Activated CD8-positive, alpha-beta memory T cell treated with anti-CD3 and anti-CD28 coated beads, Interleukin-2, amount 10 ng/mL, durations not matched to agents 7 days and 5 days (primary cell): Measurements from ENCODE around the gene CLIC6. TPM values are rescaled to one million over a fixed set of nuclear protein-coding genes. Genes with fewer than 3 reads are reported as not detected.

ENCODE experiments used
- ATAC-seq: fragments of 150-1000 bp; cut with Tn5 transposase; one replicate; pipeline ENCODE4 v1.10.0; 2021; ENCODE audit warnings: moderate library complexity
- CTCF ChIA-PET: fragments of 350-600 bp; sonication (Branson Sonifier 250); formaldehyde crosslinking; loops from one replicate; lab custom pipeline; 2021; ENCODE audit warnings: antibody characterized with exemption; lab: Charles Lee
- DNase-seq: peaks from one replicate; pipeline ENCODE4 v3.0.0-alpha.2; 2020
- H3K27ac Mint-ChIP-seq: one replicate; pipeline ENCODE4 v1.8.0; 2021; ENCODE audit warnings: mild to moderate bottlenecking, mixed read lengths
- H3K27me3 Mint-ChIP-seq: one replicate; pipeline ENCODE4 v1.8.0; 2021; ENCODE audit warnings: mixed read lengths
- H3K36me3 Mint-ChIP-seq: one replicate; pipeline ENCODE4 v1.8.0; 2021; ENCODE audit warnings: mild to moderate bottlenecking, mixed read lengths
- H3K4me1 Mint-ChIP-seq: one replicate; pipeline ENCODE4 v1.8.0; 2021; ENCODE audit warnings: mixed read lengths
- H3K4me3 Mint-ChIP-seq: one replicate; pipeline ENCODE4 v1.8.0; 2021; ENCODE audit warnings: mild to moderate bottlenecking, moderate library complexity, mixed read lengths
- H3K9me3 Mint-ChIP-seq: one replicate; pipeline ENCODE4 v1.8.0; 2022; ENCODE audit warnings: low read depth, mixed read lengths
- total RNA-seq, 2 experiments: library from RNA; stranded (reverse); gene quantifications; one replicate each; pipeline ENCODE4 v1.2.3, GENCODE V29; 2021

The CLIC6 gene
- total RNA-seq, 2 experiments from 2014 or later, result 0.47 TPM; not detected in 1

- Mint-ChIP-seq H3K4me3 (peak overlapping the region; percentile 59), H3K4me1 (peaks cover 48% of the 10 kb centered on the region), H3K27me3 (peaks cover 7% of the 10 kb centered on the region), H3K27ac (peak overlapping the region; percentile 93), H3K9me3 (peaks cover 6% of the 10 kb centered on the region), H3K36me3 (peaks cover 16% of the 10 kb centered on the region)
- peak; percentile 72 for DNase-seq
- peak; percentile 85 for ATAC-seq
- CTCF ChIA-PET, result interaction anchor here (0.9 to 1.7 kb wide), 2 partner anchors 8 to 277 kb away, joined by 3 to 5 read pairs; no protein-coding TSS in a partner anchor
These were observed 28.7 kb upstream of the CLIC6 start for GRCh38 chr21:34639882-34640788.

GRCh38 chr21:34640858-34641257 lies 27.9 kb upstream of the CLIC6 start:
- DNase-seq (no peak), ATAC-seq (no peak)
- peaks cover 48% of the 10 kb centered on the region for H3K4me1 Mint-ChIP-seq
- H3K9me3 Mint-ChIP-seq, result peaks cover 6% of the 10 kb centered on the region
- H3K27me3 Mint-ChIP-seq, result peaks cover 7% of the 10 kb centered on the region
- peak overlapping the region; percentile 93 for H3K27ac Mint-ChIP-seq
- CTCF ChIA-PET, result interaction anchor here (1.7 kb wide), 1 partner anchor 9 kb away, joined by 5 read pairs; no protein-coding TSS in a partner anchor
- H3K4me3 Mint-ChIP-seq, result peak overlapping the region; percentile 54
- peaks cover 16% of the 10 kb centered on the region for H3K36me3 Mint-ChIP-seq

GRCh38 chr21:34642211-34643075 lies 26.4 kb upstream of the CLIC6 start:
- H3K27ac Mint-ChIP-seq, result no peak overlapping the region
- H3K36me3 Mint-ChIP-seq, result peaks cover 16% of the 10 kb centered on the region
- H3K4me3 Mint-ChIP-seq, result no peak overlapping the region
- H3K9me3 Mint-ChIP-seq, result peaks cover 6% of the 10 kb centered on the region
- H3K4me1 Mint-ChIP-seq, result peaks cover 47% of the 10 kb centered on the region
- CTCF ChIA-PET, result interaction anchor here (1.2 kb wide), 1 partner anchor 51 kb away, joined by 4 read pairs; no protein-coding TSS in a partner anchor
- DNase-seq, result no peak
- H3K27me3 Mint-ChIP-seq, result no peaks in the 10 kb centered on the region
- ATAC-seq, result no peak

- ATAC-seq (no peak), DNase-seq (no peak)
- Mint-ChIP-seq H3K9me3 (no peaks in the 10 kb centered on the region), H3K27me3 (peaks cover 11% of the 10 kb centered on the region), H3K27ac (no peak overlapping the region), H3K4me1 (peaks cover 28% of the 10 kb centered on the region), H3K4me3 (no peak overlapping the region), H3K36me3 (peaks cover 6% of the 10 kb centered on the region)
- CTCF ChIA-PET, result interaction anchor here (1.3 kb wide), 1 partner anchor 9 kb away, joined by 3 read pairs; no protein-coding TSS in a partner anchor
These were observed 24.0 kb upstream of the CLIC6 start for GRCh38 chr21:34644825-34645224.

GRCh38 chr21:34647555-34647954 lies 21.2 kb upstream of the CLIC6 start:
- ATAC-seq, result no peak
- peaks cover 4% of the 10 kb centered on the region for H3K9me3 Mint-ChIP-seq
- DNase-seq, result no peak
- H3K4me1 Mint-ChIP-seq, result peaks cover 6% of the 10 kb centered on the region
- no peak overlapping the region for H3K4me3 Mint-ChIP-seq
- H3K27me3 Mint-ChIP-seq, result peaks cover 26% of the 10 kb centered on the region
- no peak overlapping the region for H3K27ac Mint-ChIP-seq
- CTCF ChIA-PET, result interaction anchor here (0.6 to 1.4 kb wide), 2 partner anchors 46 to 1009 kb away, joined by 3 read pairs; no protein-coding TSS in a partner anchor
- peaks cover 2% of the 10 kb centered on the region for H3K36me3 Mint-ChIP-seq

- CTCF ChIA-PET, result interaction anchor here (1.4 kb wide), 1 partner anchor 18 kb away, joined by 5 read pairs; no protein-coding TSS in a partner anchor
- no peak overlapping the region for H3K27ac Mint-ChIP-seq
- H3K27me3 Mint-ChIP-seq, result peaks cover 39% of the 10 kb centered on the region
- H3K36me3 Mint-ChIP-seq, result peaks cover 2% of the 10 kb centered on the region
- H3K9me3 Mint-ChIP-seq, result peaks cover 10% of the 10 kb centered on the region
- H3K4me3 Mint-ChIP-seq, result no peak overlapping the region
- ATAC-seq (no peak), DNase-seq (no peak)
- peaks cover 2% of the 10 kb centered on the region for H3K4me1 Mint-ChIP-seq
These were observed 20.0 kb upstream of the CLIC6 start for GRCh38 chr21:34648739-34649297.

- Mint-ChIP-seq H3K9me3 (peaks cover 10% of the 10 kb centered on the region), H3K27me3 (peaks cover 42% of the 10 kb centered on the region)
- ATAC-seq, result no peak
These were observed 19.4 kb upstream of the CLIC6 start for GRCh38 chr21:34649400-34649799.

GRCh38 chr21:34650861-34651431 lies 17.8 kb upstream of the CLIC6 start:
- H3K4me3 Mint-ChIP-seq, result no peak overlapping the region
- CTCF ChIA-PET, result interaction anchor here (1.1 kb wide), 1 partner anchor 20 kb away, joined by 3 read pairs; no protein-coding TSS in a partner anchor
- H3K27ac Mint-ChIP-seq, result no peak overlapping the region
- peaks cover 10% of the 10 kb centered on the region for H3K9me3 Mint-ChIP-seq
- ATAC-seq (no peak), DNase-seq (no peak)
- H3K27me3 Mint-ChIP-seq, result peaks cover 50% of the 10 kb centered on the region
- H3K36me3 Mint-ChIP-seq, result peaks cover 2% of the 10 kb centered on the region
- peaks cover 2% of the 10 kb centered on the region for H3K4me1 Mint-ChIP-seq

More at GRCh38 chr21:34649400-34649799, 19.4 kb upstream of the CLIC6 start:
- H3K36me3 Mint-ChIP-seq, result peaks cover 2% of the 10 kb centered on the region
- no peak overlapping the region for H3K27ac Mint-ChIP-seq
- H3K4me3 Mint-ChIP-seq, result no peak overlapping the region
- H3K4me1 Mint-ChIP-seq, result peaks cover 2% of the 10 kb centered on the region
- DNase-seq, result no peak
- CTCF ChIA-PET, result interaction anchor here (1.4 kb wide), 1 partner anchor 19 kb away, joined by 5 read pairs; no protein-coding TSS in a partner anchor

- CTCF ChIA-PET, result interaction anchor here (0.6 to 1.1 kb wide), 2 partner anchors 20 to 1374 kb away, joined by 3 read pairs; no protein-coding TSS in a partner anchor
- DNase-seq (no peak), ATAC-seq (no peak)
- Mint-ChIP-seq H3K4me1 (peaks cover 2% of the 10 kb centered on the region), H3K4me3 (no peak overlapping the region), H3K9me3 (peaks cover 10% of the 10 kb centered on the region), H3K27me3 (peaks cover 56% of the 10 kb centered on the region), H3K27ac (no peak overlapping the region), H3K36me3 (peaks cover 2% of the 10 kb centered on the region)
These were observed 17.2 kb upstream of the CLIC6 start for GRCh38 chr21:34651642-34652041.

- Mint-ChIP-seq H3K9me3 (peaks cover 14% of the 10 kb centered on the region), H3K27ac (no peak overlapping the region), H3K36me3 (peaks cover 2% of the 10 kb centered on the region), H3K27me3 (peaks cover 70% of the 10 kb centered on the region), H3K4me3 (no peak overlapping the region), H3K4me1 (peaks cover 2% of the 10 kb centered on the region)
- CTCF ChIA-PET, result interaction anchor here (1.7 kb wide), 1 partner anchor 9 kb away, joined by 3 read pairs; no protein-coding TSS in a partner anchor
- DNase-seq (no peak), ATAC-seq (no peak)
These were observed 15.3 kb upstream of the CLIC6 start for GRCh38 chr21:34653522-34653921.

GRCh38 chr21:34661848-34662247 lies 6.9 kb upstream of the CLIC6 start:
- DNase-seq, result no peak
- Mint-ChIP-seq H3K36me3 (peaks cover 5% of the 10 kb centered on the region), H3K4me3 (no peak overlapping the region), H3K27me3 (peaks cover 73% of the 10 kb centered on the region), H3K4me1 (no peaks in the 10 kb centered on the region), H3K9me3 (peaks cover 27% of the 10 kb centered on the region), H3K27ac (no peak overlapping the region)
- CTCF ChIA-PET, result no interaction called here
- no peak for ATAC-seq

- CTCF ChIA-PET, result interaction anchor here (1.5 kb wide), 1 partner anchor 25 kb away, joined by 4 read pairs; no protein-coding TSS in a partner anchor
- no peak for DNase-seq
- Mint-ChIP-seq H3K36me3 (no peaks in the 10 kb centered on the region), H3K4me1 (peaks cover 2% of the 10 kb centered on the region), H3K27me3 (peaks cover 70% of the 10 kb centered on the region), H3K27ac (no peak overlapping the region), H3K9me3 (no peaks in the 10 kb centered on the region), H3K4me3 (no peak overlapping the region)
- no peak for ATAC-seq
These were observed 1.0 kb upstream of the CLIC6 start for GRCh38 chr21:34667761-34668160.
